Left ventricle myocardium superior (tissue), 1 donor: ENCODE measurements around the gene PPP1R16B. TPM values are rescaled to one million over a fixed set of nuclear protein-coding genes. Genes with fewer than 3 reads are reported as not detected.

Experiments used
- ATAC-seq: fragments of 200-7000 bp; cut with Tn5 transposase; one replicate; pipeline ENCODE4 v1.9.1; 2020; ENCODE audit warnings: mild to moderate bottlenecking, moderate library complexity
- DNase-seq: peaks from one replicate; pipeline ENCODE4 v3.0.0-alpha.2; 2020
- intact Hi-C: fragments of 100-400 bp; cut with micrococcal nuclease; formaldehyde crosslinking; loops from one replicate; pipeline ENCODE4 v1.11.0; 2022
- total RNA-seq: library from RNA; stranded (reverse); fragmentation: NEBNext Ultra II Directional; extraction: Animal tissue kit (Norgen Biotek cat#: 25700); gene quantifications from one replicate; pipeline ENCODE4 v1.2.1, GENCODE V29; 2021
- donor health status: DM: no; HTN: yes; CAD: no; lungs with severe emphysema.

PPP1R16B gene
- total RNA-seq, 1 donor from 2014 or later: 9.4 TPM

DNA sequence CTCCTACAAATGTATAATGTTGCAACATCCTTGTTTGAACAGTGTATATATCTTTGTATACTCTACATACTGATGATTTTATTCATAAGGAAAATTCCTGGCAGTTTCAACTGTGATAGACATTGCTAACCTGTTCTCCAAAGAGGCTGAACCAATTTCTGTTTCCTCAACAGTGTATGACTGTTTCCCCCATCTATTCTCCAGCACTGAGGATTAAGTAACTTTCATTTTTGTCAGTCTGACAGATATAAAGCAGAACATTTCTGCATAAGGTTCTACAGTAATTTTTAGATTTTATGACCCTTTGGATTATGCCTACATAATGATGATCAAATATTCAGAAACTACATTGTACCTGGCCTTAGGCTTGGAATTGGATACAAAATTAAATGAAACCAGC, 9.9 kb downstream of the PPP1R16B start:
- intact Hi-C loops: no loop called here
- DNase-seq (no peak), ATAC-seq (no peak)

DNA sequence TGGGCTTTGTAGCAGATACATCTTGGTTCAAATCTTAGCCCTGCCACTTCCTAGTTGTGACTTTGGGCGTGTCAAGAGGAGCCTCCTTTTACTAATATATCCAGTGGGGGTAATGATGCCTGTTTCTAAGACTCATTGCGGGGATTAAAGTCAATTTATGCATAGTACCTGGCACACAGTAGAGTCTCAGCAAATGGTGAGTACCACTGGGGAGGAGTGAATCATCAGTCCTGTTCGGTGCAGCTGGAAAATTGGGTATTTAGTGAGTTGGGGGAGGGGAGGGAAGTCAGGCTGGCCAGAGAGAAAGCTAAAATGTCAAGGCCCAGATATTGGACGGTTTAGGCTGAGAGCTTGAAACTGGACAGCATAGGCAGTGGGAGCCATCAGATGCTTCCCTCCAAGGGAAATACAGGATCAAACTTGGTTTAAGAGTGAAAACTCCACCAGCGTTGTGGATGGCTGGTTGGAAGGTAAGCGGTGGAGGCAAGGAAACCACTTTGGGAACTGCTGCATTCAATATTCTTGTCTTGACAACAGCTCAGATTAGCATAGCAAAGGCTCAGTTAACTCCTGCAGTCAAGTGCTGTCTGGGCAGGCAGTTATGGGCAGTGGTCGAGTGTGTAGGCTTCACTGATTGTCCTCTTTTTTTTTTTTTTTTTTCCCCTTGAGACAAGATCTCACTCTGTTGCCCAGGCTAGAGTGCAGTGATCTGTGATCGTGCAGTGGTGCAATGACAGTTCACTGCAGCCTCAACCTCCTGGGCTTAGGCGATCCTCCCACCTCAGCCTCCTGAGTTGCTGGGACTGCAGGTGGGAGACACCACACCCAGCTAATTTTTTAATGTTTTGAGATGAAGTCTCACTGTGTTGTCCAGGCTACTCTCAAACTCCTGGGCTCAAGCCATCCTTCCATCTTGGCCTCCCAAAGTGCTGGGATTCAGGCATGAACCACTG, 12.9 kb downstream of the PPP1R16B start:
- ATAC-seq (no peak), DNase-seq (no peak)
- intact Hi-C loops: no loop called here

DNA sequence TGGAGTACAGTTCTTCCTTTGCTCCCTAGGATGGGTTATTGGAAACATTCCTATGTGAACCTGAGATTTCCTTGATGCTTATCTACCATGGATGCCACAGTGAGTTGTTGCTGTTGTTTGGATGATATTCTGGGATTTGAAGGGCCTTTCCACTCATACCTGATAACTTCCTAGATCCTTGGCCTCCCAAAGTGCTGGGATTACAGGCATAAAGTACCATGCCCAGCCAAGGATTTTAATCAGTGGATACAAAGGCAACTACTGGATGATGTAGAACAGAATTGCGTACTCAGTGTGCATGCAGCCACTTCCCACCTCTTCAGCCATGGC, 20.0 kb downstream of the PPP1R16B start:
- DNase-seq (no peak), ATAC-seq (no peak)
- intact Hi-C loops: loop anchor here (10.0 kb wide), 1 partner anchor 49 kb away; no protein-coding TSS in a partner anchor

DNA sequence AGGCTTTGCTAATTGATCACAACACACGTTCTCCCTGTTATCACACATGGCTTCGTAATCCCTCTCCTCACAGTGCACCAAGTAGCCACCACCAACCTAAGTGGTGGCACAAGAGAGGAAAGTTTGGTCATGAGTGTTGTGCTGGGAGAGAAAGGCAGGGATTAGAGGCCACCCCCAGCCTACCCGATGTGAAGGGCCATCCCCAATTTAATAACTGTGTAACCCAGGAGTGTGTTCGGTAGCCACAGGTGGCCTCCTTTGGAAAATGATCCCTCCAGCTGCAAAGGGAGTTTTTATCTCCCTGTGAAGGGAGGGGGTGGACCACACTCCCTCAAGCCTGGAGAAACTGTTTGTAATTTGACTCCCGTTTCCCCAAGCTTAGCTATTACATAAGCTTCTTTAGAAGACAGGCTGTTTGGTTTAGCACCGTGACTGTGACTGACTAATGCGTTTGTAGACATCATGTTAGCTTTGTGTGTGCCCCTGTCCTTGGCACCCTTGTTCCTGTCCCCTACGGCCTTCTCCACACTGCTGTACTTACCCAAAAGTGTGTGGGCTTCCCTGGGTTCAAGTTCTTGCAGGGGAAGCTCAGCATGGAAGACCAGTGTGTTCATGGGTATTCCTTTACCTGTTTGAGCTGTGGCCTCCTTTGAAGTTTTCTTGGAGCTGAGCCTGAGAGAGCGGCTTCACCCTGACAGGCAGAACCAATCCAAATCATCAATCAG, 20.6 kb downstream of the PPP1R16B start:
- ATAC-seq: no peak
- intact Hi-C loops: loop anchor here (10.0 kb wide), 1 partner anchor 49 kb away; no protein-coding TSS in a partner anchor
- no peak for DNase-seq

DNA sequence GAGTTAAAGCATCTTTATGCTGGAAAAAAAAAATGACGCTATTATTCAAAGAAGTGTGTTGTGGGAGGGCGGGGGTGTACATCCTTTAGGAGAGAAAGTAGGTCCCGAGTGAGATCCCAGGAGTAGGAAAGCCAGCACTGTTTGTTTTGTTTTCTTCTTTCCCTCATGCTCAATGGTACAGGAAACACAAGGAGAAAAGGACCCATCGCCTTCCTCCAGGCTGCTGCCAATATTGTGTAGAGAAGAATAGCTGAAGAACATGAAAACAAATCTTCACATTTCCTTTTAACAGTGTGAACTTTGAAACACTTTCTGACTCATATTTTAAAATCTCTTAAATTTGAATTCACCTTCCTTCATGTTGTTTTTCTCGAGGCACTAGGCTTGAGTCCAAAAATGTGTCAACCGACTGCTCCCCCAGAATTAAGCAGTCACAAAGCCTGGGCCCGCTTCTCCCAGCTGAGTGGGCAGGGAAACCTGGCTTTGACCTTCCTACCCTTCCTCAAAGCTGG, 22.3 kb downstream of the PPP1R16B start:
- ATAC-seq (no peak), DNase-seq (no peak)
- intact Hi-C loops: loop anchor here (10.0 kb wide), 1 partner anchor 47 kb away; no protein-coding TSS in a partner anchor

DNA sequence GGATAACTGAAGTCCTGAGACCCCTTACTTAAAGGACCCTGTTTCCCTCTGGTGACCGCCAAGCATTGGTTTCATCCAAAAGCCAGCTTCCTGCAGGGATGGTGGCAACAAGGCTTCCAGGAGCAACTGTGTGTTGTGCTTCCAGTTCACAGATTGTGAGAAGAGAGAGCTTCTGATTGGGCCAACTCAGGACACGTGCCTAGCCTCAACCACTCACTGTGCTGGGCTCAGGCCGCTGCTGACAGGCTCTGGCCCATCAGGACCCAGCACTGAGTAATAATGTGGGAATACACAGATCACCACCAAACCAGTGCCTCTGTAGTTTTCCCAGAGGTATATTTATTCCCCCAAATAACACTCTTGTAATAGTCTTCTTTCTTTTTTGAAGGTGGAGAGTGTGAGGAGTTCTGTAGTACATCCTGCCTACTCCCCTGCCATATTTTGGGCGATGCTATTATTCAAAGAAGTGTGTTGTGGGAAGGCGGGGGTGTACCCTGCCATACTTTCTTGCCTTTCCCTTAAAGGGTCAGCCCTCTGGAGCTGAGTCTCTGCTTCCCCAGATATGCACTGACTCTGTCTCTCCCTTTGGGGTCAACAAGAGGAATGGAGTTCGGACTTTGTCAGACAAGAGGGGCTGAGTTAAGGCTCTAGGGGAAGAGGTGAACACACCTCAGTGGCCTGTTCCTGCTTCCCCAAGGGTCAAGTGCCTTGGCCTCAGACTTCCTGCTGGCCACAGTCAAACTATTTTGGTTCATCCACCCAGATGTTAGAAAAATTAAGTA, 23.2 kb downstream of the PPP1R16B start:
- DNase-seq: no peak
- ATAC-seq: no peak
- intact Hi-C loops: loop anchor here (10.0 kb wide), 1 partner anchor 46 kb away; no protein-coding TSS in a partner anchor

DNA sequence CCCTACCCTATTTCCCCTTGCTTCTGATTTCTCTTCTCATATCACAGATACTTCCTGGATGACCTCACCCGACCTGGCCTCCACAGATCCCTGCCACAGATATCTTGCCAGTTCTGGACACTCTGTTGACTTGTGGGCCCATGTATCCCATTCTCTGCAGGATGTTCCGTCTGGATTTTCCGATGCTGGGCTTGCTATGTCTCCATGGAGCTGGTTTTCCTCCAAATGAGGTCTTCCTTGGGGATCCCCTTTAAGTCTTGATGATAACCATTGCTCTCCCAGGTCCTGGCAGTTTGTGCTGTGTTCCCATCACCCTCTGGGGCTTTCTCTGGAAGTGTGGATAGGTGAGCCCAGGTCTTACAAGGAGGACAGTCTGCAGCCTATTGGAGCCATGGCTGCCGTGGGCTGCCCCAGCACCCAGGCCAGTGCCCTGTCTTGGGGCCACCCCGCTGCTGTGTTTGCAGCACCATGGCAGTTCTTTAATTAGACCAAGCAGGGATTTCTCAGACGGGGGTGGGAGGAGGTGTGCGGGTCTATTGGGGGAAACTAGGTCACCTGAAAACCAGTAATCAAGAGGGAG, 23.9 kb downstream of the PPP1R16B start:
- peak; percentile 55 for ATAC-seq
- intact Hi-C loops: loop anchor here (10.0 kb wide), 1 partner anchor 45 kb away; no protein-coding TSS in a partner anchor

DNA sequence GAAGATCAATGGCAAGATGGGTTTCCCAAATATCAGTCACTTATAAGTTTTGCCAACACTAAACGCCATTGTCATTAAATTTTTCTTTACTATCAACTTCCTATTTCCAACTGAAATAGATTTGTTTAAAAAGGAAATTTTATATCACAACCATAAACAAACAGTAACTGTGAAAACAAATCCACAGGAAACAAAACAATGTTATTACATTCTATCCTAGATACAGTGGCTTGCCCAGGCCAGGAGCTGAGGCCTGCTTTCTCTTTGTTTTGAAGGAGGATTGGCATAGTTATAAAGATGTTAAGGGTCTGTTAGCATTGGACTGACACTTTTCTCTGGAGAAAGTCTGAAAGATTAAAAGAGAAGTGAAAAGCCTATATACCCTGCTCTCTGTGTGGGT, 24.9 kb downstream of the PPP1R16B start:
- intact Hi-C loops: no loop called here
- DNase-seq (no peak), ATAC-seq (no peak)

More for the DNA sequence above, 23.9 kb downstream of the PPP1R16B start:
- DNase-seq: no peak

DNA sequence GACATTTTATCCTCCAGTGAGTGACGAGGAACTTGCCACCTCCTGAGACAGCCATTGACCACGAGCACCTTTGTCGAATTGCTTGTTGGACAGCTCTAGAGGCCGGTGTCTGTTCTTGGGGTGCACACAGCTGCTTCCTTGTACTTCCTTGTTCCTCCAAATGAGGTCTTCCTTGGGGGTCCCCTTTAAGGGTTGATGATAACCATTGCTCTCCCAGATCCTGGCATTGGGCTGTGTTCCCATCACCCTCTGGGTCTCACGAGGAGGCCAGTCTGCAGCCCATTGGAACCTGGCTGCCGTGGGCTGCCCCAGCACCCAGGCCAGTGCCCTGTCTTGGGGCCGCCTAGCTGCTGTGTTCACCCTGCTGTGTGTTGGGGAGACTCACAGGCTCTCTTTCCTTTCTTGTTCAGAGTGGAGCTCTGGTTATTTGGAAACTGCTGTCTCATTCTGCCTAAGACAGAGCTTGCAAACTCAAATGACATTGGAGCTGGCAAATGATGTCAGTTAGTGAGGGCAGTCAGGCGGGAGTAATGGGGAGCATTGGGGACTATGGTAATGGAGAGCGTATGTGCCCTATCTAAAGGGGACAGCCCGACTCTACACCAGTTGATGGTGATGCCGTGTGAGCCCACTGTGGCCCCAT, 25.7 kb downstream of the PPP1R16B start:
- intact Hi-C loops: no loop called here
- ATAC-seq (no peak), DNase-seq (no peak)

DNA sequence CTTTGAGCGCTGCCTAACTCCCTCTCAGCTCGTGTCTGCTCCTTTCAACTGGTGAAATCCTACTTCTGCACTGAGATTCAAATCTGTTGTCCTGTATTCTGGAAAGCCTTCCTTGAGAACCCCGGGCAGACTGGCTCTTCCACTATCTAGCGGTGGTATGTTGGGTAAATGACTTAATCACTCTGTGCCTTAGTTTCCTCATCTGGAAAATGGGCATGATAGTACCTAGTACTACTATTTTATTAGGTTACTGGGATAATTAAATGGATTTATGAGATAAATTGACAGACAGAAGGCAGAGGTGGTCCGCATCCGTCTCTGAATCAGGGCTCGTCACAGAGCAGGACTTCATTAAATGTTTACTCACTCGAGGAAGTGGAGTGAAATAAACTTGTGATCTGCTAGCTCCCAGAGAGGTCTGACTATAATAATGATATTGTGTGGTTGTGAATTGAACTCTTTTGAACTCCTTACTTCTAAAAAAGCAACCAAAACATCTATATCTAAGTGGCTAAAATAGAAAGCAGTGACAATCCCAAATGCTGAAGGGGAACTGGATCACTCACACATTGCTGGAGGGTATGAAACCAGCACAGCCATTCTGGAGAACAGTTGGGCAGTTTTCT, 26.6 kb downstream of the PPP1R16B start:
- intact Hi-C loops: no loop called here
- DNase-seq (no peak), ATAC-seq (no peak)

DNA sequence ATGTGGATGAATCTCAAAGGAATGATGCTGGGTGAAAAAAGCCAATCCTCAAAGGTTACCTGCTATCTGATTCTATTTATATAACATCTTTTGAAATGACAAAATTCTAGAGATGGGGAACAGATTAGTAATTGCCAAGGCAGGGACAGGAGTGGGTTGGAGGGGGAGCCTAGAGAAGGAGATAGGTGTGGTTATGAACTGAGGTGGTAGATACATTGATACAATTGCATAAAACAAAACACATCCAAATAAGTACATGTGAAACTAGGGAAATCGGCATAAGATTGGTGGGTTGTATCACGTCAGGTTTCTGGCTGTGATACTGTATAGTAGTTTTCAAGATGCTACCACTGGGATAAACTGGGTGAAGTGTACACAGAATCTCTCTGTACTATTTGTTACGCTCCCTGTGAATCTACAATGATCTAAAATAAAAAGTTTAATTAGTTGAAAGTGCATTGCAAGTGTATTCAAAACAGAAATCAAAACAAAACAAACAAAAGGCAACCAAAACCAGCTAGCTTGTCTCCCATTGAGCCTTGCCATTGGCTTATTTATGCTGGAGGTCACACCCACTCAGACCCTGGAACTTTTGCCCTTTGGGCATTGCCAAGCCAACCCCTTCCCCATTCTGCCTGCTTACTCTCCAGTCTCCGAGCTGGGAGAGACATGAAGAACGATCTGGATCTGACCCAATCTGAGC, 27.8 kb downstream of the PPP1R16B start:
- intact Hi-C loops: no loop called here
- no peak for DNase-seq

DNA sequence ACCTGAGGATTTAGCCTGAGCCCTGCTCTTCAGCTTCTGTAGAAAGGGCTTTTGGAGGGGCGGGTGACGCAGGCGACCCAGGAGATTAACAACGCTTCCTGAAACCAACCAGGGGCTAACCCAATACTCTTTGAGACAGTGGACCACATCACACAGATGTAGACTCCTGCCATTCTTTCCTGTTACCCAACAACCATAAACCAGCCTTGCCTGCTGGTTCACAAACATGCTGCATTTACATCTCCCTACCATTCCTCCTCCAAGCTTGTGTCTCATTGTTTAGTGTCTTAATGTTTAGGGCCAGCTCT, 28.3 kb downstream of the PPP1R16B start:
- intact Hi-C loops: no loop called here
- DNase-seq (no peak), ATAC-seq (no peak)

More for the DNA sequence above, 27.8 kb downstream of the PPP1R16B start:
- no peak for ATAC-seq

DNA sequence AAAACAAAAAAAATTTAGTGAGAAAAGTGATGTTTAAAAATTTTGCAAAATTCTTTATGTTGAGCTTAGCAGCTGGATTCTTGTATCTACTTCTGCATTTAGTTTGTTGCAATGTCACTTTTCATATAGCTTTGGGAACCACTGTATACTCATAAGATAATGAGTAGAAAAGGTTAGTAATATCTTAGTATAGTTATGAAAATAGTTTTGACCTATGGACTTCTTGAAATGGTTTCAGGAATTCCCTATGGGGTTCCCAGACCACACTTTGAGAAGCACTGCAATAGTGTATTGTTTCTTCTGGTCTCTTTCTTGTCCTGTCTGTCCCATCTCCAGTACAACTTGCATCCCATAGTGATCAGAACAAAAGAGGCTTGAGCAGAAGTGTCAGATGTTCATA, 29.4 kb downstream of the PPP1R16B start:
- ATAC-seq (no peak), DNase-seq (no peak)
- intact Hi-C loops: no loop called here

DNA sequence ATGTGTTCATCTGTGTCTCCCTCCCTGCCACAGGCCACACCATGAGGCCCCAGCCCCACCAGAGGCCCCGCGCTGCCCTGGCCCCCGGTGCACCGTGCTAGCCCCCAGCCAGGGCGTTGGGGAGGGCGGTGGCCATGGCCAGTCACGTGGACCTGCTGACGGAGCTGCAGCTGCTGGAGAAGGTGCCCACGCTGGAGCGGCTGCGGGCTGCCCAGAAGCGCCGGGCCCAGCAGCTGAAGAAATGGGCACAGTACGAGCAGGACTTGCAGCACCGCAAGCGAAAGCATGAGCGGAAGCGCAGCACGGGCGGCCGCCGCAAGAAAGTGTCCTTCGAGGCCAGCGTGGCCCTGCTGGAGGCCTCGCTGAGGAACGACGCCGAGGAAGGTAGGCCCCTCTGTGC, 30.3 kb downstream of the PPP1R16B start:
- DNase-seq: no peak
- no peak for ATAC-seq
- intact Hi-C loops: no loop called here

DNA sequence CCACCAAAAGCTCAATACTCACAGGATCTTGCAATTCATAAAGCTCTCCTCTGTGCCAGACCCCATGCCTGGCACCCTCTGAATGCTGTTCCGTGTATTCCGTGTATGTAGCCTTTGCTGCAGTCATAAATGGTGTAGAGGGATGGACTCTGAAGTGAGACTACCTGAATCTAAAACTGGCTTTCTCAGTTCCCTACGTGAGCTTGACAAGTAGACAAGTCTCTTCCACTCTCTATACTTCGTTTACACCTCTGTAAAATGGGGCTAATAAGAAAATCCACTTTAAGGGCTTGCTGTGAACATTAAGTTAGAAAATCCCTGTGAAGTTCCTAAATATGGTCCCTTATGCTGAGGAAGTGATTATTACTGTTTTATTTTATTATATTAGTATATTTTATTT, 31.5 kb downstream of the PPP1R16B start:
- no peak for ATAC-seq
- intact Hi-C loops: no loop called here
- no peak for DNase-seq

DNA sequence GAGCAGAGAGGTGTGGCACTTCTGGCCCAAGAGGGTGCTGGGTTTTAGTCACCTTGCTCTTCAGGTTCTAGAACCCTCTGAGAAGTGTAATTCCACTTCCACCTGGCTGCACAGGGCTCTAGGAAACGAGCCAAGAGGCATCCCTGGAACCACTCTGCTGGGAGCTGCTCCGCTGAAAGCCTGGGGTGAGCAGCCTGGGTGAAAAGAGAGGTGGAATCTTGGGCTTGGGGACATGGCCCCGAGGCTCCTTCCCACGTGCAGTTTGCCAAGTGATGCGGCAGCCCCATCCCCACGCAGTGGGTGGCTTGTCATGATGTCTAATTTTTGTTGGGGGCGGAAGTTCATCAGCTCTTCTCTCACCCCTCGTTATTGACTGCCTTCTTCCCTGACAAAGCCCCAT, 32.8 kb downstream of the PPP1R16B start:
- no peak for ATAC-seq
- intact Hi-C loops: no loop called here
- no peak for DNase-seq

DNA sequence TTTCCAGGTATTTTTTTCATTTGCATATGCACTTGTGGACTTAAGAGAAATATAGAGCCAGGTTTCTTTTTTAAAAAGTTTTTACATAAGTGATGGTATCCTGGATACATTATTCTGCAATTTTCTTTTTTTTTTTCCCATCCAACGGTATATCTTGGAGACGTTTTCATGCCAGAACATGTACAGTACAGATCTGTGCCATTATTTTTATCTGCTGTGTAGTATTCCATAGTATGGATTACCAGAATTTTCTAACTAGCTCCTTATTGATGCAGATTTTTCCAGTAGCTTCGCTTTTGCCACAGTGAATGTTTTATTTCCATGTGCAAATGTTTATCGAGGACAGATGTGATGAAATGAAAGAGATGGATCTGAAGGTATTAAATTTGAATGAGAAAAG, 34.1 kb downstream of the PPP1R16B start:
- DNase-seq: no peak
- no peak for ATAC-seq
- intact Hi-C loops: no loop called here
